ENCODE measurements around the gene CFAP65. TPM values are rescaled to one million over a fixed set of nuclear protein-coding genes. Genes with fewer than 3 reads are reported as not detected.

Gene CFAP65
- total RNA-seq, 2 donors from 2014 or later = 4.4 TPM; not detected in 1

DNA sequence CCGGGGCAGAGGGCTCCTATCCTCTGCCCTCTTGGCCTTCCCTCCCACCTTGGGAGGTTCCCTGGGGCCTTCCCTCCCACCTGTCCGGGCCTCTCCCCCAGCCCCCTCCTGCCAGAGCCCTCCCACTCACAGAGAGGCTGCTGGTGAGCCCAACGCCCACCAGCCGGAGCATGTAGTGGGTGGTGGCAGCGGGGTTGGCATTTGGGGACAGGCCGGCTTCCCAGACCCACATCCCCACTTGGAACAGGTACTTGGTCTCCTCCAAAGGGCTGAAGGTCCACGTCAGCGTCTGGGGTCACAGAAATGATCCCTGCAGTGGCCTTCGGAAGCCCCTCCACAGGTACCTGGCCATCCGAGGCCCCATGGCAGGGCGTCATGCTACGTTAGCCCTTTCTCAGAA, 19.3 kb downstream of the CFAP65 start:
- no peaks in the 10 kb centered on the region for H3K9me3 ChIP-seq

DNA sequence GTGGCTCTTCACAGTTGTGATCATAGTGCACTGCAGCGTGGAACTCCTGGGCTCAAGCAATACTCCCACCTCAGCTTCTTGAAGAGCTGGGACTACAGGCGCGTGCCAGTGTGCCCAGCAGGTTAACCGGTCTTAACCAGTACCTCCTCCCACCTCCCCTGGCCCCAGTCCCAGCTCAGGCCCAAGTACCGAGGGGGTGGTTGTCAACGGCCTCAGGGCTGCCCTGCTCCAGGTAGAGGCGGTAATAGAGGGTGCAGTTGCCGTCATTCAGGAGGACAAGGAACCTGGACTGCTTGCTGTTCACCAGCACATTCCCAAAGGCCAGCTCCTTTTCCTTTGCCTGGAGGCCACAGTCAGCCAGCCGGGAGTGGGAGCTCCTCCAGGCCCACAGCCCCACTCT, 19.7 kb downstream of the CFAP65 start:
- Histone ChIP-seq H3K4me3 (no peak overlapping the region), H3K27ac (no peak overlapping the region), H3K4me1 (replicated peaks) (no peaks in the 10 kb centered on the region), H3K27me3 (replicated peaks; ENCODE audit: insufficient read depth) (no peaks in the 10 kb centered on the region), H3K9me3 (no peaks in the 10 kb centered on the region), H3K36me3 (no peaks in the 10 kb centered on the region)
- TF ChIP-seq CTCF (IDR thresholded peaks at IDR 0.05) (no peak), POLR2AphosphoS5 (IDR thresholded peaks at IDR 0.05) (no peak), POLR2A (IDR thresholded peaks at IDR 0.05) (no peak)
- intact Hi-C loops (cut with DNase I) = no loop called here
- WGBS = 54% methylated on average over 9 of the region's 9 CpGs
- DNase-seq (ENCODE audit: low spot score) = no peak

More for the DNA sequence above, 19.3 kb downstream of the CFAP65 start:
- no peaks in the 10 kb centered on the region for H3K36me3 ChIP-seq
- no peak for DNase-seq (ENCODE audit: low spot score)
- no peak for TF ChIP-seq POLR2AphosphoS5 (IDR thresholded peaks at IDR 0.05)
- no peak for TF ChIP-seq POLR2A (IDR thresholded peaks at IDR 0.05)
- no peak for TF ChIP-seq CTCF (IDR thresholded peaks at IDR 0.05)
- WGBS = 91% methylated on average over 12 of the region's 12 CpGs
- H3K4me1 ChIP-seq (replicated peaks) = no peaks in the 10 kb centered on the region
- H3K27me3 ChIP-seq (replicated peaks; ENCODE audit: insufficient read depth) = no peaks in the 10 kb centered on the region
- H3K27ac ChIP-seq = no peak overlapping the region
- intact Hi-C loops (cut with DNase I) = no loop called here
- no peak overlapping the region for H3K4me3 ChIP-seq

DNA sequence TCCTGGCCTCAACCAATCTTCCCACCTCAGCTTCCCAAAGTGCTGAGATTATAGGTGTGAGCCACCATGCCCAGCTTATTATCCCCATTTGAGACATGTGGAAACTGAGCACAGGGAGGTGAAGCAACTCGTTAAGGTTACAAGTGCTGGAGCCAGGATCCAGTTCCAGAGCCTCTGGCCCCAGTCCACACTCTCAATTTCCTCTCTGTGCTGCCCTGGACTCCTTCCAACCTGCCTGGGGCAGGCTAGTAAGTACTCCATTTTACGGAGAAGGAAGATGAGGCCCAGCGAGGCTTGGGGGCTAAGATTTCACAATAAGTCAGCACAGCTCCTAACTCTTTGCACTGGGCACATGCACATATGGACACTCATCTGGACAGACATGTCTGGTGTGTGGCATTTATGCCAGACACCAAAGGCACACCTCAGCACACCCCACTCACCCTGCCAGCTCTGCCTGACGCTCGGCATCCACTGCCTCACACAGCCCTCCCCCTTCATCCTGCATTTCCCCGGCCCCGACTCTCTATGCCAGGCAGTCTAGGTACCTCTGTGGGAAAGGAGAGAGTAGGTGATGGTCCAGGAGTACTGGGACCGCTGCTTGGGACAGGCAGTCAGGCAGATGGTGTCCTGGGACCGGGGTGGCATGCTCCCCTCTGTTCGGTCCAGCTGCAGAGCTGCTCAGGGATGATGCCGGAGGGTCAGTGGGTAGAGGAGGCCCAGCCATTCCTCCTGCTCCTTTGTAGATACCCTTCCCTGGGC, 20.5 kb downstream of the CFAP65 start:
- Histone ChIP-seq H3K36me3 (no peaks in the 10 kb centered on the region), H3K4me3 (no peak overlapping the region), H3K9me3 (no peaks in the 10 kb centered on the region), H3K4me1 (replicated peaks) (no peaks in the 10 kb centered on the region), H3K27me3 (replicated peaks; ENCODE audit: insufficient read depth) (no peaks in the 10 kb centered on the region), H3K27ac (no peak overlapping the region)
- DNase-seq (ENCODE audit: low spot score) = no peak
- no peak for TF ChIP-seq CTCF (IDR thresholded peaks at IDR 0.05)
- TF ChIP-seq POLR2AphosphoS5 (IDR thresholded peaks at IDR 0.05) = no peak
- no peak for TF ChIP-seq POLR2A (IDR thresholded peaks at IDR 0.05)
- WGBS = 65% methylated on average over 11 of the region's 11 CpGs
- intact Hi-C loops (cut with DNase I) = no loop called here

DNA sequence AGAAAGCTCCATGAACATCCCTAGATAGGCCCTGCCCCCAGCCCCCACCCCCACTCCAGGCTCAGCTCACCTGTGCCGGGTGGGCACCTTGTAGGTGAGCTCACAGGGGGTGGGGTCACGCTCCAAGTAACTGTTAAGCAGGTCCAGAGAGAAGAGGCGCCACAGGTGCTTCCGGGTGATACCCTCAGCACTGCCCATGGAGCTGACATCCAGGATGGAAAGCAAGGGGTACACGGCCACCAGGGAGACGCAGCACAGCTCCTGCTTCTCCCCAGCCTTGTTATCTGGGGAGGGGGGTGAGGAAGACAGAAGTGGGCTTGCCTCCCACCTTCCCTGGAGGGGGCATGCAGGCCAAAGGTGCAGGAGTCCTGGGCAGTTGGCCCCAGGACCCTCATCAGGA, 21.9 kb downstream of the CFAP65 start:
- intact Hi-C loops (cut with DNase I) = no loop called here
- TF ChIP-seq POLR2A (IDR thresholded peaks at IDR 0.05) (no peak), POLR2AphosphoS5 (IDR thresholded peaks at IDR 0.05) (no peak), CTCF (IDR thresholded peaks at IDR 0.05) (no peak)
- no peak overlapping the region for H3K27ac ChIP-seq
- no peaks in the 10 kb centered on the region for H3K9me3 ChIP-seq
- no peaks in the 10 kb centered on the region for H3K27me3 ChIP-seq (replicated peaks; ENCODE audit: insufficient read depth)
- no peak overlapping the region for H3K4me3 ChIP-seq
- no peaks in the 10 kb centered on the region for H3K36me3 ChIP-seq
- DNase-seq (ENCODE audit: low spot score) = no peak
- no peaks in the 10 kb centered on the region for H3K4me1 ChIP-seq (replicated peaks)
- WGBS = 87% methylated on average over 6 of the region's 6 CpGs

DNA sequence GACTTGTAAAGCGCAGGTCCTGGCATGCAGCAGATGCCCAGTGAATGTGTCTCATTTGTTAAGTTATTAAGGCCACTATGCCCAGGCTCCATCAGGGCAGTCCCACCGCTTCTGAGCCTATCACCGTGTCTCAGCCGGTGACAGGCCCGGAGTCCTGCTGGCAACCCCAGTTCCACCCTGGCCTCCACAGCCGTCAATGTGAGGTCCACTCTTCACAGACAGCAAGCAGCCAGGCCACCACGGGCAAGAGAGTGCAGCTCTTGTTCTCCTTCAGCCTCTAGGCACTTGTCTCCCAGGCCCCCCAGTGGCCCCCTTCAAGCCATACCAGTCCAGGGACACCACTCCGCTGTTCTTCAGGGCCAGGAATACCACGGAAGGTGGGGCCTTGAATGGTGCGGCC, 22.6 kb downstream of the CFAP65 start:
- no peak overlapping the region for H3K4me3 ChIP-seq
- no peak overlapping the region for H3K27ac ChIP-seq
- no peaks in the 10 kb centered on the region for H3K36me3 ChIP-seq
- TF ChIP-seq POLR2A (IDR thresholded peaks at IDR 0.05) = no peak
- no peak for TF ChIP-seq CTCF (IDR thresholded peaks at IDR 0.05)
- TF ChIP-seq POLR2AphosphoS5 (IDR thresholded peaks at IDR 0.05) = no peak
- DNase-seq (ENCODE audit: low spot score) = no peak
- WGBS = 76% methylated on average over 10 of the region's 10 CpGs
- intact Hi-C loops (cut with DNase I) = no loop called here
- H3K9me3 ChIP-seq = no peaks in the 10 kb centered on the region
- no peaks in the 10 kb centered on the region for H3K27me3 ChIP-seq (replicated peaks; ENCODE audit: insufficient read depth)
- no peaks in the 10 kb centered on the region for H3K4me1 ChIP-seq (replicated peaks)
